SK-N-SH (cell line): ENCODE measurements around the gene ZNRF1. TPM values are rescaled to one million over a fixed set of nuclear protein-coding genes. Genes with fewer than 3 reads are reported as not detected.

Experiments
- CTCF ChIA-PET: fragments of 300-600, 350-600 bp; formaldehyde crosslinking; extraction: SDS; loops from one replicate; lab custom pipeline; 2021; lab: Yijun Ruan, JAX
- POLR2A ChIA-PET: fragments of 350-600 bp; sonication (Branson Sonifier 250); formaldehyde crosslinking; extraction: SDS; loops from one replicate; lab custom pipeline; 2020; ENCODE audit warnings: antibody characterized with exemption, inconsistent platforms; lab: Yijun Ruan, JAX
- DNase-seq: peaks from one replicate; pipeline ENCODE4 v3.0.0; 2012
- H2AFZ ChIP-seq: fragments of 200-600 bp; sonication (generic); 2 replicates; pipeline ENCODE4 v1.8.1; 2016; ENCODE audit warnings: antibody characterized with exemption, mild to moderate bottlenecking, low read depth
- H3F3A ChIP-seq: fragments of 200-600 bp; sonication (generic); replicated peaks from 2 replicates; pipeline ENCODE3; 2016; ENCODE audit warnings: antibody characterized with exemption, mild to moderate bottlenecking; ENCODE audit not compliant: insufficient read depth
- H3K27ac ChIP-seq, 2 experiments: fragments of 200-500 bp in 1 of 2; fragments of 200-600 bp in 1 of 2; sonication (Bioruptor generic) in 1 of 2; sonication (generic), shearing (Covaris generic) in 1 of 2; 2 replicates each; pipeline versions ENCODE4 v1.5.1 to v1.6.1; 2014 to 2016; ENCODE audit warnings: low read depth in 2 of 2, inconsistent platforms in 1 of 2, low read length in 1 of 2, mild to moderate bottlenecking in 1 of 2, mixed read lengths in 1 of 2
- H3K27me3 ChIP-seq: fragments of 200-600 bp; sonication (generic), shearing (Covaris generic); 2 replicates; pipeline ENCODE4 v1.6.1; 2016; ENCODE audit warnings: mixed run types; ENCODE audit not compliant: insufficient read depth
- H3K36me3 ChIP-seq, 2 experiments: fragments of 200-500 bp in 1 of 2; fragments of 200-600 bp in 1 of 2; sonication (Bioruptor generic) in 1 of 2; sonication (generic) in 1 of 2; replicated peaks in 1 of 2; 2 replicates each; pipeline versions ENCODE3 to v1.5.1; 2014 to 2016; ENCODE audit warnings: low read length in 1 of 2, mild to moderate bottlenecking in 1 of 2; ENCODE audit not compliant: insufficient read depth in 2 of 2, control insufficient read depth in 1 of 2
- H3K4me1 ChIP-seq, 2 experiments: fragments of 200-500 bp in 1 of 2; fragments of 200-600 bp in 1 of 2; sonication (Bioruptor generic) in 1 of 2; sonication (generic), shearing (Covaris generic) in 1 of 2; 2 replicates each; pipeline versions ENCODE4 v1.5.1 to v1.6.1; 2014 to 2016; ENCODE audit warnings: low read depth in 1 of 2, low read length in 1 of 2, mixed run types in 1 of 2; ENCODE audit not compliant: insufficient read depth in 2 of 2, control insufficient read depth in 1 of 2
- H3K4me2 ChIP-seq: fragments of 200-600 bp; sonication (generic), shearing (Covaris generic); 2 replicates; pipeline ENCODE4 v1.6.1; 2017; ENCODE audit warnings: mixed run types
- H3K4me3 ChIP-seq, 2 experiments: fragments of 200-500 bp in 1 of 2; fragments of 200-600 bp in 1 of 2; sonication (Bioruptor generic) in 1 of 2; sonication (generic), shearing (Covaris generic) in 1 of 2; 2 replicates each; pipeline versions ENCODE4 v1.5.1 to v1.8.1; 2014 to 2016; ENCODE audit warnings: low read depth in 2 of 2, inconsistent platforms in 1 of 2, low read length in 1 of 2, mild to moderate bottlenecking in 1 of 2, mixed read lengths in 1 of 2, moderate library complexity in 1 of 2
- H3K79me2 ChIP-seq: fragments of 200-600 bp; sonication (generic); 2 replicates; pipeline ENCODE4 v1.8.1; 2017; ENCODE audit warnings: mild to moderate bottlenecking; ENCODE audit not compliant: insufficient read depth
- H3K9ac ChIP-seq: fragments of 200-600 bp; sonication (generic); 2 replicates; pipeline ENCODE4 v1.6.1; 2017; ENCODE audit warnings: mixed run types
- H3K9me2 ChIP-seq: fragments of 200-600 bp; sonication (generic); 2 replicates; pipeline ENCODE4 v1.6.1; 2017; ENCODE audit warnings: mixed run types
- H3K9me3 ChIP-seq: fragments of 200-600 bp; sonication (generic); 2 replicates; pipeline ENCODE4 v1.6.1; 2017; ENCODE audit warnings: mixed run types, mild to moderate bottlenecking, moderate library complexity
- H4K20me1 ChIP-seq: fragments of 200-600 bp; sonication (generic); 2 replicates; pipeline ENCODE4 v1.6.1; 2017; ENCODE audit warnings: mild to moderate bottlenecking, mixed run types; ENCODE audit not compliant: insufficient read depth
- CTCF ChIP-seq: fragments of 200-600 bp; sonication (generic); IDR thresholded peaks from 2 replicates; pipeline ENCODE4 v1.6.1; 2017; ENCODE audit warnings: antibody characterized with exemption, mild to moderate bottlenecking, moderate library complexity
- FOXJ3 ChIP-seq: sonication (generic); formaldehyde crosslinking; IDR thresholded peaks from 2 replicates; pipeline ENCODE4 v1.5.1; 2020; ENCODE audit warnings: mild to moderate bottlenecking, missing genetic modification reagents
- JUND ChIP-seq: IDR thresholded peaks from 2 replicates; pipeline ENCODE4 v1.4.0; 2012
- MEF2A ChIP-seq: IDR thresholded peaks from 2 replicates; pipeline ENCODE4 v1.4.0; 2012; ENCODE audit warnings: low read depth, borderline replicate concordance
- POLR2AphosphoS5 ChIP-seq: IDR thresholded peaks from 2 replicates; pipeline ENCODE4 v1.6.1; 2012; ENCODE audit warnings: low read depth, low read length
- RAD21 ChIP-seq: IDR thresholded peaks from 2 replicates; pipeline ENCODE4 v1.6.1; 2012; ENCODE audit warnings: mild to moderate bottlenecking, low read length
- RCOR1 ChIP-seq: fragments of 150-350 bp; IDR thresholded peaks from 2 replicates; pipeline ENCODE4 v1.6.1; 2017; ENCODE audit warnings: antibody characterized with exemption, low read length
- RFX5 ChIP-seq: IDR thresholded peaks from 2 replicates; pipeline ENCODE4 v1.6.1; 2012; ENCODE audit warnings: mild to moderate bottlenecking, improper control_type of control experiment, low read length
- SMC3 ChIP-seq: IDR thresholded peaks from 2 replicates; pipeline ENCODE4 v1.6.1; 2012; ENCODE audit warnings: low read depth, low read length, improper control_type of control experiment
- USF1 ChIP-seq: IDR thresholded peaks from 2 replicates; pipeline ENCODE4 v1.4.0; 2012; ENCODE audit warnings: low read depth, borderline replicate concordance
- USF2 ChIP-seq: fragments of 150-350 bp; IDR thresholded peaks from 2 replicates; pipeline ENCODE4 v1.6.1; 2017; ENCODE audit warnings: antibody characterized with exemption, low read length, low read depth, borderline replicate concordance
- YY1 ChIP-seq: IDR thresholded peaks from 2 replicates; pipeline ENCODE4 v1.4.0; 2012; ENCODE audit warnings: low read depth, mild to moderate bottlenecking
- WGBS: methylation state at CpG from one replicate; pipeline ENCODE4 v1.1.6; 2017; ENCODE audit warnings: low lambda C conversion rate; 5-methylcytosine and 5-hydroxymethylcytosine counted together
- polyA plus RNA-seq, 3 experiments: library from polyadenylated mRNA; depleted of rRNA; stranded (reverse); fragments of >200 nt; gene quantifications; 2 replicates each; pipeline ENCODE4 v1.2.3, GENCODE V29; 2012
- TF ChIP-seq, protein P1 (sequence below): IDR thresholded peaks from 2 replicates; pipeline ENCODE4 v1.4.0; 2012; ENCODE audit warnings: low read depth, borderline replicate concordance
- TF ChIP-seq, protein P2 (sequence below): IDR thresholded peaks from 2 replicates; pipeline ENCODE4; 2012
- TF ChIP-seq, protein P3 (sequence below): IDR thresholded peaks from 2 replicates; pipeline ENCODE4 v1.4.0; 2012; ENCODE audit warnings: low read depth

Gene ZNRF1
- polyA plus RNA-seq, 1 of the 3 experiments (the other 2 are of a cell fraction) = 23.7 TPM

GRCh38 chr16:75113541-75114121, 114.8 kb downstream of the ZNRF1 start:
- Histone ChIP-seq H3K9me2 (no peaks in the 10 kb centered on the region), H3F3A (peaks cover 21% of the 10 kb centered on the region), H3K9me3 (no peaks in the 10 kb centered on the region), H3K4me3 (no peak overlapping the region), H4K20me1 (no peaks in the 10 kb centered on the region), H3K4me2 (no peak overlapping the region), H3K27ac (no peak overlapping the region), H3K79me2 (no peaks in the 10 kb centered on the region), H3K27me3 (no peaks in the 10 kb centered on the region), H3K36me3 (no peaks in the 10 kb centered on the region), H3K9ac (no peak overlapping the region), H2AFZ (no peak overlapping the region), H3K4me1 (peaks cover 19 to 36% of the 10 kb centered on the region in 2 experiments; a peak in 3 of 4 replicates)
- POLR2A ChIA-PET = no interaction called here
- DNase-seq = no peak
- CTCF ChIA-PET = interaction anchor here (5.7 to 8.5 kb wide), 2 partner anchors 14 to 116 kb away, joined by 56 to 182 read pairs; partner anchors contain the start of gene ZNRF1
- TF ChIP-seq RFX5 = no peak
- TF ChIP-seq FOXJ3 (CRISPR knock-in tag) = no peak
- no peak for TF ChIP-seq RAD21
- no peak for TF ChIP-seq JUND
- TF ChIP-seq RCOR1 = no peak
- TF ChIP-seq, protein P1, sequence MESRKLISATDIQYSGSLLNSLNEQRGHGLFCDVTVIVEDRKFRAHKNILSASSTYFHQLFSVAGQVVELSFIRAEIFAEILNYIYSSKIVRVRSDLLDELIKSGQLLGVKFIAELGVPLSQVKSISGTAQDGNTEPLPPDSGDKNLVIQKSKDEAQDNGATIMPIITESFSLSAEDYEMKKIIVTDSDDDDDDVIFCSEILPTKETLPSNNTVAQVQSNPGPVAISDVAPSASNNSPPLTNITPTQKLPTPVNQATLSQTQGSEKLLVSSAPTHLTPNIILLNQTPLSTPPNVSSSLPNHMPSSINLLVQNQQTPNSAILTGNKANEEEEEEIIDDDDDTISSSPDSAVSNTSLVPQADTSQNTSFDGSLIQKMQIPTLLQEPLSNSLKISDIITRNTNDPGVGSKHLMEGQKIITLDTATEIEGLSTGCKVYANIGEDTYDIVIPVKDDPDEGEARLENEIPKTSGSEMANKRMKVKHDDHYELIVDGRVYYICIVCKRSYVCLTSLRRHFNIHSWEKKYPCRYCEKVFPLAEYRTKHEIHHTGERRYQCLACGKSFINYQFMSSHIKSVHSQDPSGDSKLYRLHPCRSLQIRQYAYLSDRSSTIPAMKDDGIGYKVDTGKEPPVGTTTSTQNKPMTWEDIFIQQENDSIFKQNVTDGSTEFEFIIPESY = no peak
- no peak for TF ChIP-seq YY1
- TF ChIP-seq MEF2A = no peak
- 100% methylated on average over 1 of the region's 20 CpGs for WGBS

GRCh38 chr16:75114179-75114945, 115.5 kb downstream of the ZNRF1 start:
- Histone ChIP-seq H3K36me3 (no peaks in the 10 kb centered on the region), H3K4me1 (peaks cover 15 to 29% of the 10 kb centered on the region in 2 experiments; a peak in 3 of 4 replicates), H3K27ac (no peak overlapping the region), H3K9me2 (no peaks in the 10 kb centered on the region), H3K79me2 (no peaks in the 10 kb centered on the region), H3K9me3 (no peaks in the 10 kb centered on the region), H3K4me3 (no peak overlapping the region), H3F3A (peaks cover 18% of the 10 kb centered on the region), H4K20me1 (no peaks in the 10 kb centered on the region), H3K9ac (no peak overlapping the region), H3K4me2 (no peak overlapping the region), H2AFZ (no peak overlapping the region), H3K27me3 (no peaks in the 10 kb centered on the region)
- DNase-seq = peak; percentile 32
- 85% methylated on average over 10 of the region's 44 CpGs for WGBS
- TF ChIP-seq, protein P2, sequence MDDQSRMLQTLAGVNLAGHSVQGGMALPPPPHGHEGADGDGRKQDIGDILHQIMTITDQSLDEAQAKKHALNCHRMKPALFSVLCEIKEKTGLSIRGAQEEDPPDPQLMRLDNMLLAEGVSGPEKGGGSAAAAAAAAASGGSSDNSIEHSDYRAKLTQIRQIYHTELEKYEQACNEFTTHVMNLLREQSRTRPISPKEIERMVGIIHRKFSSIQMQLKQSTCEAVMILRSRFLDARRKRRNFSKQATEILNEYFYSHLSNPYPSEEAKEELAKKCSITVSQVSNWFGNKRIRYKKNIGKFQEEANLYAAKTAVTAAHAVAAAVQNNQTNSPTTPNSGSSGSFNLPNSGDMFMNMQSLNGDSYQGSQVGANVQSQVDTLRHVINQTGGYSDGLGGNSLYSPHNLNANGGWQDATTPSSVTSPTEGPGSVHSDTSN = no peak
- TF ChIP-seq, protein P1 = no peak
- TF ChIP-seq RFX5 (no peak), SMC3 (no peak), USF2 (no peak), JUND (no peak), USF1 (no peak), POLR2AphosphoS5 (no peak), YY1 (no peak), CTCF (no peak)
- TF ChIP-seq, protein P3, sequence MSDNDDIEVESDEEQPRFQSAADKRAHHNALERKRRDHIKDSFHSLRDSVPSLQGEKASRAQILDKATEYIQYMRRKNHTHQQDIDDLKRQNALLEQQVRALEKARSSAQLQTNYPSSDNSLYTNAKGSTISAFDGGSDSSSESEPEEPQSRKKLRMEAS = no peak
- ChIA-PET CTCF (interaction anchor here (8.5 kb wide), 1 partner anchor 117 kb away, joined by 182 read pairs; the partner anchor contains the start of gene ZNRF1), POLR2A (no interaction called here)
